Panc1 (cell line): ENCODE data around the gene EFCAB8.

Source experiments
- POLR2AphosphoS5 ChIP-seq: IDR thresholded peaks from 2 replicates; pipeline ENCODE4 v1.6.1; 2012; ENCODE audit warnings: mild to moderate bottlenecking, low read depth, low read length, moderate library complexity
- SIN3A ChIP-seq: IDR thresholded peaks from 2 replicates; pipeline ENCODE4 v1.6.1; 2012; ENCODE audit warnings: low read depth, mild to moderate bottlenecking, low read length, moderate library complexity, borderline replicate concordance; ENCODE audit not compliant: insufficient read depth
- TCF7L2 ChIP-seq: IDR thresholded peaks from 2 replicates; pipeline ENCODE4 v1.6.1; 2011; ENCODE audit warnings: mild to moderate bottlenecking, low read depth, low read length, inconsistent platforms
- TF ChIP-seq, protein P1 (sequence below): fragments of 450-650 bp; IDR thresholded peaks from 2 replicates; pipeline ENCODE4 v1.5.1; 2017; ENCODE audit warnings: mild to moderate bottlenecking
- TF ChIP-seq, protein P2 (sequence below), 2 experiments: IDR thresholded peaks; 2 replicates each; pipeline ENCODE4 v1.6.1; 2011 to 2012; ENCODE audit warnings: low read depth in 2 of 2, control low read depth in 1 of 2, low read length in 1 of 2, mild to moderate bottlenecking in 1 of 2, moderate library complexity in 1 of 2; ENCODE audit not compliant: insufficient read depth in 1 of 2

DNA sequence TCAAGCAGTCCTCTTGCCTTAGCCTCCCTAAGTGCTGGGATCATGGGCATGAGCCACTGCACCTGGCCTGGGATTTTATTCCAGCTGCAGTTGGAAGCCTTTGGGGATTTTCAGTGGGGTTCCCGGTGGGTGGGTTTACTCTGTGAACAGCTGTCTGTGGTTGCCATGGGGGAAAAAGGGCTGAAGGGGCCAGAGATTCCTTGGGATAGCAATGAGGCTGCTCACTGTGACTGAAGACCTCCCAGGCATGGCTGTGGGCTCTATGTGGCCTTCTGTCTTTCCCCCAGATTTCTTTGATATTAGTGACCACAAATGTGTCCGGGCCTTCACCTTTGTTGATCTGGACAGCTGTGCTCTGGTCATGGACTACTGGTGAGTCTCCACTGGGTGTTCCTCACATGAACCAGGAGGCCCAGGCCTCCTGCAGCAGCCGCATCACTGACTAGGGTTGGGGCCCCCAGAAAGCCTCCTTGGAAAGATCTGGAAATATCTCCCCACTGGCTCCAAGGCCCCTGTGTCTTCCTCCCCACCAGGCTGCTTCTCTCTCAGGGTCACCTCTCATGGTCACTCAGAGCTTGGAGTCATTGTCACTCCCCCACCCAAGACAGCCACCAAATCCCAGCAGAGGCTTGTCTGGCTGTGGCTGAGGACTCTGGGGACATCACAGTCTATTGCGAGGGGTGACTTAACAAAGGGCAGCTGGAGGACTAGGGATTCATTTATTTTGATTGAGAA, 33.4 kb downstream of the EFCAB8 start:
- TF ChIP-seq, protein P1, sequence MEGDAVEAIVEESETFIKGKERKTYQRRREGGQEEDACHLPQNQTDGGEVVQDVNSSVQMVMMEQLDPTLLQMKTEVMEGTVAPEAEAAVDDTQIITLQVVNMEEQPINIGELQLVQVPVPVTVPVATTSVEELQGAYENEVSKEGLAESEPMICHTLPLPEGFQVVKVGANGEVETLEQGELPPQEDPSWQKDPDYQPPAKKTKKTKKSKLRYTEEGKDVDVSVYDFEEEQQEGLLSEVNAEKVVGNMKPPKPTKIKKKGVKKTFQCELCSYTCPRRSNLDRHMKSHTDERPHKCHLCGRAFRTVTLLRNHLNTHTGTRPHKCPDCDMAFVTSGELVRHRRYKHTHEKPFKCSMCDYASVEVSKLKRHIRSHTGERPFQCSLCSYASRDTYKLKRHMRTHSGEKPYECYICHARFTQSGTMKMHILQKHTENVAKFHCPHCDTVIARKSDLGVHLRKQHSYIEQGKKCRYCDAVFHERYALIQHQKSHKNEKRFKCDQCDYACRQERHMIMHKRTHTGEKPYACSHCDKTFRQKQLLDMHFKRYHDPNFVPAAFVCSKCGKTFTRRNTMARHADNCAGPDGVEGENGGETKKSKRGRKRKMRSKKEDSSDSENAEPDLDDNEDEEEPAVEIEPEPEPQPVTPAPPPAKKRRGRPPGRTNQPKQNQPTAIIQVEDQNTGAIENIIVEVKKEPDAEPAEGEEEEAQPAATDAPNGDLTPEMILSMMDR: no peak
- no peak for TF ChIP-seq SIN3A
- TF ChIP-seq POLR2AphosphoS5: no peak
- TF ChIP-seq TCF7L2: no peak
- TF ChIP-seq, protein P2, sequence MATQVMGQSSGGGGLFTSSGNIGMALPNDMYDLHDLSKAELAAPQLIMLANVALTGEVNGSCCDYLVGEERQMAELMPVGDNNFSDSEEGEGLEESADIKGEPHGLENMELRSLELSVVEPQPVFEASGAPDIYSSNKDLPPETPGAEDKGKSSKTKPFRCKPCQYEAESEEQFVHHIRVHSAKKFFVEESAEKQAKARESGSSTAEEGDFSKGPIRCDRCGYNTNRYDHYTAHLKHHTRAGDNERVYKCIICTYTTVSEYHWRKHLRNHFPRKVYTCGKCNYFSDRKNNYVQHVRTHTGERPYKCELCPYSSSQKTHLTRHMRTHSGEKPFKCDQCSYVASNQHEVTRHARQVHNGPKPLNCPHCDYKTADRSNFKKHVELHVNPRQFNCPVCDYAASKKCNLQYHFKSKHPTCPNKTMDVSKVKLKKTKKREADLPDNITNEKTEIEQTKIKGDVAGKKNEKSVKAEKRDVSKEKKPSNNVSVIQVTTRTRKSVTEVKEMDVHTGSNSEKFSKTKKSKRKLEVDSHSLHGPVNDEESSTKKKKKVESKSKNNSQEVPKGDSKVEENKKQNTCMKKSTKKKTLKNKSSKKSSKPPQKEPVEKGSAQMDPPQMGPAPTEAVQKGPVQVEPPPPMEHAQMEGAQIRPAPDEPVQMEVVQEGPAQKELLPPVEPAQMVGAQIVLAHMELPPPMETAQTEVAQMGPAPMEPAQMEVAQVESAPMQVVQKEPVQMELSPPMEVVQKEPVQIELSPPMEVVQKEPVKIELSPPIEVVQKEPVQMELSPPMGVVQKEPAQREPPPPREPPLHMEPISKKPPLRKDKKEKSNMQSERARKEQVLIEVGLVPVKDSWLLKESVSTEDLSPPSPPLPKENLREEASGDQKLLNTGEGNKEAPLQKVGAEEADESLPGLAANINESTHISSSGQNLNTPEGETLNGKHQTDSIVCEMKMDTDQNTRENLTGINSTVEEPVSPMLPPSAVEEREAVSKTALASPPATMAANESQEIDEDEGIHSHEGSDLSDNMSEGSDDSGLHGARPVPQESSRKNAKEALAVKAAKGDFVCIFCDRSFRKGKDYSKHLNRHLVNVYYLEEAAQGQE (IDR thresholded peaks at IDR 0.05; ENCODE audit: insufficient read depth in 1 of 2, low read depth in 2 of 2, low read length in 1 of 2): no peak
